ENCODE measurements around the gene WDR76.

DNA sequence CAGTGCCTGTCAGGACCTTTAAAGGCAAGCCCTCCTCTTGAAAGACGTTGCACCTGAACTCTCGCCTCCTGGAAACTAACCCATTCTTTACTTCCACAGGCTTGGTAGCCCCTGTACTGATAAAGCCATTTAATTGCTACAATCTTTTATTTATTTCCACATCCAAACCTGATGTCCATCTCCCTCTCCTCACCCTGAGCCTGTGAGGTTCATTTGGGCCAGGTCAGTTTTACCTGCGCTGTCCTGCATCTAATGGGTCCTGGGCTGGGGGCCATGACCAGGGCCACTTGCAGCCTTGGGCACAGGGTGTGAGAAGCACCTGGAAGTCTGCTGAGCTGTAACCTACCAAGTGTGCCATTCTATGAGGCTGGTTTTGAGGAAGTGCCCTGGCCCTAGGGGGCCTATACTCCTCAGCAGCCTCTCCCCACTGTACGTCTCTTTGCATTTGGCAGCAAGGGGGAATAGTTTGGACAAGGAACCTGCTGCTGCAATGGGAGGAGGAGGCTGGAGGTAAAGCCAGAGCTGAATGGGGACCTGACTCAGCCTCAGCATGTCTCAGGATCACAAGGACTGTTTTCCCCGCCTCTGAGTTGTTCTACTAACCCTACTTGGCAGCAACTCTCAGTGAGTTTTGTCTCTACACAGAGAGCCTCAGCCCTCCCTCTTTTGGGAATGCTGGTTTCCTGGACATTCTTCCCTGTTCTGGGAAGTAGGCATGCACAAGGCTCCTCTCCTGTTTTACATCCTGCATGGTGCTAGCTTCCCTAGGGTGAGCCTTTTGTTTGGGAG is 53.8 kb downstream of the WDR76 start:
- TF ChIP-seq CTCF (IDR thresholded peaks at IDR 0.05; ENCODE audit: insufficient read depth, low read length) (no peak), GABPA (IDR thresholded peaks at IDR 0.05; ENCODE audit: low read depth) (no peak), POLR2AphosphoS5 (IDR thresholded peaks at IDR 0.05; ENCODE audit: low read depth) (no peak)

Measured in HL-60 (cell line).